Activated T-helper 1 cell treated with anti-CD3 and anti-CD28 coated beads, Interleukin-2, amount 50 U/mL, for 16 hours (primary cell): ENCODE measurements around the gene VAV2.

Experiments used
- DNase-seq, 2 donors: peaks; one replicate each; pipeline ENCODE4 v3.0.0-alpha.2; 2020; ENCODE audit warnings: low read depth in 1 of 2, low spot score in 1 of 2

VAV2 gene

DNA sequence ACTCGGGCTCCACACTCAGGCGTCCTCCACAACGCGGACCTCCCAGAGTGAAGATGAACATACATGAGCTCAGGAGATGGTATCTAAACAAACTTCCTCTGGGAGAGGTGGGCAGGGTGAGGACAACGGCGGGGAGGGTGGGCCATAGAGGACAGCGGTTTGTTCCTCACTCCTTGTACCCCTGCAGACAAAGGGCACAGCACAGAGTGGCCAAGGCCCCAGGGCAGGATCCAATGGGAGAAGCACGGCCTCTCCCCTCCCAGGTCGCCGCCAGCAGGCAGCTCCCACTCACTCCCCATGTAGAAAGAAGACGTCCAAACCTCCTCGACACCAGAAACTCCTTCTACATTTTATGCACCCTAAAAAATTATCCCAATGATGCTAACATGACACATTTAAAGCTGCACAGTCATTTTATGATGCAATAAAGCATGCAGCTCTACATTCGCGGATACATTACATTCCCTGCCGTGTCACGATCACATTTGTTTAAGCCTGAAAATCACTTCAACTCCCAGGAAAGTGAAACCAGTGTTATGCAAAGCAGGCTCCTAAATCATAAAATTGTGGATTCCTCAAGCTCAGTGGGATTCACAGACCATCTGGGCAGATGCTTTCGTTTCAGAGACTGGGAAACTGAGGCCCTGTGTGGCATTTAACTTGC is 166.4 kb downstream of the VAV2 start:
- DNase-seq = no peak

GRCh38 chr9:133824802-133825186 is 167.3 kb downstream of the VAV2 start:
- DNase-seq = no peak

- DNase-seq = no peak
Observed at GRCh38 chr9:133824106-133824801, 167.9 kb downstream of the VAV2 start.

GRCh38 chr9:133823189-133824105 is 168.7 kb downstream of the VAV2 start:
- no peak for DNase-seq

DNA sequence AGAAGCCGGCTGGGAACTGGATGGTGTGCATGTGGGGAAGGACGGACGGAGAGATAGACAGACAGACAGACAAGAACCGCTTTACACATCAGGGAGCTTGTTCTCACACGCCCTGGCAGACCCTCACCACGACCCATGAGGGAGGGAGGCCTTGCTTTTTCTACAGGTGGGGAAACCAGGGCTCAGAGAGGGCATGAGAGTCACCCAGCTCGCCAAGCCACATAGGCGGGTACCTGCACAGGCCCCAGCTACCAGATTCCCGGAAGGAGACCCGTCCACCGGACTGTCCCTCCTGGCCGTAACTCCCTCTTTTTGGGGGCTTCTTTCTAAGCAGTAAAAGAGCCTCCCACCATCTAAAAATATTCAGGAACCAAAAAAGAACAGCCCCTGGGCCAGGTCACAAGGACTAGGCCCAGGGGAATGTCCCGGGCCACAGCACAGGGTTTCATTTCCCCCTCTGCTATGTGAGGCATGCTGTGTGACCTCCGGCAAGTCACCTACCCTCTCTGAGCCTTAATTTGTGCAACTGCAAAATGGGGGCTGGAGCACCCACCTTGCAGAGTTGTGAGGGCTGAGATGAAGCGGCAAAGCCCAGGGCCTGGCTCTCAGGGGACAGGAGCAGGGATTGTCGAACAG is 169.6 kb downstream of the VAV2 start:
- no peak for DNase-seq

DNA sequence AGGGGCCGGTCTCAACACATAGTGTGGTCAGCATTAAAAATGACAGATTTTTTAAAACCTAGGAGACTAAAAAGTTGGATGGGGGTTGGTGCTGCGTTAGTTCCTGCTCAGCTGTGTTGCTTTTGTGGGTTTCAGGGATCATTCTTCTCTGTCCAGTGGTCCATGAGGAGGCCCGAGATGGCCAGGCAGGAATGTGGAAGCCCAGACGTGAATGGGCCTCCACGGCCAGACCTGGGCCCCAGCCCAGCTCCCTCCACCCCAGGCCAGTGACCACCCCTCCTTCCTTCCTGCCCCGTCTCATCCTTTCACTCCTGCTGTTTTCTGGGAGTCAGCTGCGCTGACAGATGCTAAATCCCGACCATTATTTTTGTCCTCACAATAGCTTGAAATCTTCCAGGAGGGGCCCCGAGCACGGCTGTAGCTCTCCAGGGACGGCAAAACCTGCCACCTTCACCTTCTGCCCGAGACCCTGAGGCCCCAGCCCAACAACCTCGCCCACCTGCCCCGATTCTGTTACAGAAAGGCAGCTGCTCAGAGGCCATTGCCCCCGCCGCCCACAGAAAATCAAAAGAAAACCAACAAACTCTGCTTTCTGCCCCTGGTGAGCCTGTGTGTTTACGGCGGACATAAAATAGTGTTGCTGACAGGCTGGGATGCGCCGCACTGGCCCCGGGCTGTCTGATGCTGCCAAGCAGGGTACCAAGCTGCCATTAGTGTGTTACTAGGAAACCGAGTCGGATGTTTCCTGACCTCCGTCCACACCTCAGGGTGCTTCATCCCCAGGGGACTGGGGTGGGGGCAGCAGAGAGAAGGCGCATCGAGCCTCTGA is 170.3 kb downstream of the VAV2 start:
- DNase-seq = no peak

GRCh38 chr9:133819923-133820322 is 172.2 kb downstream of the VAV2 start:
- DNase-seq = no peak

GRCh38 chr9:133818444-133818843 is 173.7 kb downstream of the VAV2 start:
- no peak for DNase-seq

DNA sequence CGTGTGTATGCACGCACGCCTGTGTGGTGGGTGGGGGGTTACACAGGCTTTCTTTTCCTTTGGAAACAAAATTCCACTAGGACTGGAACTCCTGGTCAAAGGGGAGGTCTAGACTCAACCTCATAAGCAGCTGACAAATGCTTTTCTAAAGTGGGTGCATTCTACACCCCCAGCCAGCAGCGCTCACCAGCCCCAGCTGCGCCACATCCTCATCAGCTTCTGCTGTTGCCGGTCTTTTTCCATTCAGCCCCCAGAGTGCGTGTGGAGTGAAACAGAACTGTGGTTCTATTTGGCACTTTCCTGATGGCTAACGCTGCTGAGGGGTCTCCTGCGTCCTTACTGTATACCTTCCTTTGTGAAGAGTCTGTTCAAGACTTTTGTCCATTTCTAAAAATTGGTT is 176.3 kb downstream of the VAV2 start:
- no peak for DNase-seq

DNA sequence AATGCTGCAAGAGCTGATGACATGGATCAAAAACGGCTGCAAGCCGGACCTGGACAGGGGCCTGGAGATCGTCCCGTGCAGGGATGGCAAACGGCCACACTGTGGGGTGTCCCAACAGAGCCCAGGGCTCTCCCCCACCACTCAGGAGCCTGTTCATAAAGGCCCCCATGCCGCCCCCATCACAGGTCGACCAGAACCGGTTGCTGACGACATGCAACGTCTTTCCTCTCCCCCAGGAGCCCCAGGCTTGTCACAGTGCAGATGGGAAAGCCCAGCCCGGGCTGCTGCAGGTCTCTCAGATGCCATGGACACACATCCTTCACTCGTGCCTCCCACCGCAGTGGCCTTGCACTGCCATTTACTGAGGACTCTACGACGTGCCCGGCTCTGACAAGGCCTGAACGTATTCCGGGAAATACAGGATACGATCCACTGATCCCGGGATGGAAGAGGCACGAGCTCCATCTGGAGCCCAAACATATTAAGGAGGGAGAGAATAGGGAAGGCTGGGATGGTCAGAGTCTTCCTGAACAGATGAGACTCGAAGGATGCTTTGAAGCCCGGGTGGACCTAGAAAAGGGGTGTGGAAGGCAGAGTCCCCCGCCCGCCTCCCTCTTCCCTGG is 177.4 kb downstream of the VAV2 start:
- no peak for DNase-seq

DNA sequence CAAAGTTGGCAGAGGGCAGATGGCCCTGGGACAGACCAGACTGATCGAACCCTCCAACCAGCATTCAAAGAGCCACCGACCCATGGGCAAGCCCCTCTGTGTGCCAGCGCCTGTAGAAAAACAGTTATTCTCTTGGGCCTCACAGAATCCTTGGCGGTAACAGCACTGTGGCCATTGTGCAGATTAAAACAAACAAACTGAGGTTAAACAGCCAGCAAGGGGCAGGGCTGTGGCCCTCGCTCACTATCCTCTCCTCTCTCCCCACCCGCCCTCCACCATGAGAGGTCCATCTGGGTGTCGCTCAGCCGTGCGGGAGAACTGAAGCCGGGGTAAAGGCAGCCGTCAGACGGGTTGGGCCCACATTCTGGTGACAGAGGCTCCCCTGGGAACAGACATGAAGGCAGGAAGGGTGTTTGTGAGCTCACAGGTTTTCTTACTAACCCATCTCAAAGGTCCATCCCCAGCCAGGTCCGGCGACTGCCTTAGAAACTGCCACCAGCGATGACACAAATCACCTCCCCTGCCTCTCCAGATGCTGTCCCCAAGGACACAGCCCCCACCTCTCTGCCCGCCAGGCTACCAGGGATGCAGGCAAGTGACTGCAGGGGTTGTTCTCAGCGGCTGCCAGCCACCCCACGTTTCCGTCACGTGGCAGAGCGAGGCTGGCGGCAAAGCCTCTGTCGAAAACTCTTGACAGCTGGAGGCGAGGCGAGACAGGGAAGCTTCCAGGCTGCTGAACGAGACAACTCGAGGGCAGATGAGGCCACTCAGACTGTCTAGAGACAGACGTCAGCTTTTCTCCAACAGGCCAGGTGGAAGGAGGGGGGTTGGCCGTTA is 178.2 kb downstream of the VAV2 start:
- no peak for DNase-seq

DNA sequence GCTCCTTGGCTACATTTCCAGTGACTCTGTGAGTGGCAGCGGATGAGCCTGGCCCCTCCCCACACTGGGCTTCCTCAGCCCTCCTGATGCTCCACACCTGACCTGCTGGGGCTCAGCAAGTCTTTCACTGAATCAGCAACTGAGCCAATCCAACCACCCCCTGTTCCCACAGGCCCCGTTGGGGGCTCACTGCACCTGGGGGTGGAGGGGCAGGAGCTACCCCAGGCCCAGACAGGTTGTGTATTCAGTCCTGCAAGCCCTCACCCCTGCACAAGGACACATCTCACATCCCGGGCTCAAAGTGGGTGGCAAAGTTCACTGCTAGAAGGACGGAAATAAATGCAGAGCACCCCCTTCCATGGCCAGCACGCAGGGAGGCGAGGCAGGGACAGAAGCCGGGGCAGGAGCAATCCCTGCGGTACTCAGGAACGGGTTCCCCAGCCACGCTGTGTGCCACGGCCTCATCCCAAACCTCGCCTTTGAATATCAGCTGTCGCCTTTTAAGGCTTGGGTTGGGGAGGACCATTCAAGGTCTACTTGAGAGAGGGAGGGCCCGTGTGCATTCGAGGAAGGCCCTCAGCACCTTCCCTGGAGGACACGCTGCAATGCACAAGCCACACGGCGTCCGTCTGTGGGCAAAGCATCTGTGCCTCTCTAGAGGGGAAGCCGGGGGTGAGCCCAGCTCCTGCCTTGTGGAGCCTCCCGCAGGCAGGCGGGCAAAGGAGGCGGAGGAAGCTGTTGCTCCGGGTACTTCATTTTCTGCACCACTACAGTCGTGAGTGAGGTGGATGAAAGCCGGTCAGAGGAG is 179.0 kb downstream of the VAV2 start:
- no peak for DNase-seq

GRCh38 chr9:133812077-133812868 is 179.9 kb downstream of the VAV2 start:
- no peak for DNase-seq

DNA sequence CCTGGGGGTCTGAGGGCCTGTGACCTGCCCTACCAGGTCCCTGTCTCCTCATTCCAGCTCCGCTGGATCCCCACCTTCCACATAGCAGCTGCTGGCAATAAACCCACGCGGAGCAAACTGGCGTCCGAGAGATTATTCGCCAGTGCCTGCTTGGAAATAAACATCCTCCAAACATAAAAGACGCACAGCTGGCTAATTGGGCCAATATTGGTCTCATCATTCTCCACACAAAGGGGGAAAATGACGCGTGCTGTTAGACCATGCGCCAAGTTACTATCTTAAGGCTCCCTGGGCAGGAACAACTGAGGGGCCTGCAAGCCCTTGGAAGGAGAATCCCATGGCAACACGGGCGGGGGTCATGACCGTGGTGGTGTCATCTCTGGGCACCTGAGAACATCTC is 180.7 kb downstream of the VAV2 start:
- DNase-seq = no peak

- no peak for DNase-seq
Observed at GRCh38 chr9:133810556-133811195, 181.4 kb downstream of the VAV2 start.

DNA sequence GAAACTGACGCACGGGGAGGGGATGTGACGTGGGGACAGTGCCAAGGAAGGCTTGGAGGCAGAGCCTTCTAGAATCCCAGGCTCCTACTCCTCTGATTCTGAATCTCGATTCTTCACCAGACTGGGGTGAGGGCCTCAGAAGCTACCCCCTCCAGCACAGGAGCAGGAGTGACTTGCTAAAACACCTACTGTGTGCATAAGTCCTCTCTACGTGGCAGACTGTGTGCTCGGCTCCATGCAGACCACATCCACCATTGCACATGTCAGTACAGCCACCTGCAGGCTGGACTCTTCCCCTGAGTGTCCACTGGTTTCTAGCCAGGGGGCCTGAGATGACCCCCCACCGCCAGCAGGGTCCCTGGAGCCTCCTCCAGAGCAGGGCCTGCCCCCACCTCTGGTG is 182.8 kb downstream of the VAV2 start:
- DNase-seq = no peak

GRCh38 chr9:133807818-133808217 is 184.3 kb downstream of the VAV2 start:
- DNase-seq = no peak
